IgD-negative memory B cell (primary cell): Measurements from ENCODE around the gene ERGIC1. TPM values are rescaled to one million over a fixed set of nuclear protein-coding genes. Genes with fewer than 3 reads are reported as not detected.
A peak's percentile ranks its signal among the peaks of the same experiment; 100 is the strongest.

Source experiments
- H3K27ac Mint-ChIP-seq, 3 donors: one replicate each; pipeline ENCODE4 v1.8.0; 2020 to 2022; ENCODE audit warnings: mild to moderate bottlenecking in 3 of 3, mixed read lengths in 3 of 3, moderate library complexity in 1 of 3
- H3K27me3 Mint-ChIP-seq: one replicate; pipeline ENCODE4 v1.8.0; 2021; ENCODE audit warnings: mixed read lengths
- H3K36me3 Mint-ChIP-seq: one replicate; pipeline ENCODE4 v1.8.0; 2020; ENCODE audit warnings: mild to moderate bottlenecking, mixed read lengths
- H3K4me1 Mint-ChIP-seq, 3 donors: one replicate each; pipeline ENCODE4 v1.8.0; 2020 to 2022; ENCODE audit warnings: mixed read lengths in 3 of 3, mild to moderate bottlenecking in 1 of 3
- H3K4me3 Mint-ChIP-seq, 4 donors: one replicate each; pipeline ENCODE4 v1.8.0; 2020 to 2022; ENCODE audit warnings: mild to moderate bottlenecking in 4 of 4, mixed read lengths in 4 of 4, moderate library complexity in 3 of 4
- H3K9me3 Mint-ChIP-seq, 3 donors: one replicate each; pipeline ENCODE4 v1.8.0; 2020 to 2021; ENCODE audit warnings: mixed read lengths in 3 of 3, mild to moderate bottlenecking in 1 of 3
- polyA plus RNA-seq: library from polyadenylated mRNA; unstranded; fragments of 300-500 nt; fragmentation: Illumina TruSeq; gene quantifications from one replicate; pipeline ENCODE4 v1.2.3, GENCODE V29; 2021

ERGIC1 gene
- polyA plus RNA-seq, 1 donor from 2014 or later = 55.8 TPM

DNA sequence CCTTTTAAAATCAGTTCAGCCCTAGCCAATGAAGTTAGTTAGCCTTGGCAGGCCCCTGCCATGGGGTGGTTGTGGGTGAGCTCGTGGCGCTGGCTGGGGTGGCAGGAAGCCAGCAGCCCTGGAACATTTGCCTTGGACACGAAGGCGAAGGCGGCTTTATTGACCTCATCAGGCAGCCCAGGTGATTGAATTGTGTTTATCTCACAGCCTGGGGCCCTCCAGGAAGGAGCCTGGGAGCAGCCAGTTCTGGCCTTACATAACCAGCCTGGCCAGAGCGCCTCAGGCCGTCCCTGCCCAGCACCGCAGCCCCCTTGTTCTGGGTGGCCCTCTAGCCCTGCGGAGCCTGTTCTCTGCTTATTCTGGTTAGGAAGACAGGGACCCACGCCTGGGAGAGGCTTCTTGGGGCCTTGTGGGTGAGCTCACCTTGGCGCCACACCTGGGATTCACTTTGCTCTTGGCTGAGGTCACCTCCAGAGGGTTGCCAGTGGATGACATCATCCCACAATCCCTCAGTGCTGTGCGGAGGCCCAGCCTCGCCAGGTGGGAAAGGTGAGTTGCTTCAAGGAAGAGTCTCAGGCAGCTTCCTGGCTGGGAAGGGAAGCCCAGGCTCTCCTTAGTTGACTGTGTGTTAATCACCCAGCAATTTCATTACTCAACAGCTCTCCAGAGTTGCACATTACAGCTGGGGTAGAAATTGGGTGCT lies 70.7 kb downstream of the ERGIC1 start:
- Mint-ChIP-seq H3K4me3 (no peak overlapping the region), H3K27me3 (no peaks in the 10 kb centered on the region), H3K9me3 (no peaks in the 10 kb centered on the region), H3K36me3 (peaks cover under 1% of the 10 kb centered on the region), H3K27ac (peak overlapping the region; percentile 41 to 90 (median 73)), H3K4me1 (peaks cover 0 to 5% (median 3%) of the 10 kb centered on the region in 3 donors)

DNA sequence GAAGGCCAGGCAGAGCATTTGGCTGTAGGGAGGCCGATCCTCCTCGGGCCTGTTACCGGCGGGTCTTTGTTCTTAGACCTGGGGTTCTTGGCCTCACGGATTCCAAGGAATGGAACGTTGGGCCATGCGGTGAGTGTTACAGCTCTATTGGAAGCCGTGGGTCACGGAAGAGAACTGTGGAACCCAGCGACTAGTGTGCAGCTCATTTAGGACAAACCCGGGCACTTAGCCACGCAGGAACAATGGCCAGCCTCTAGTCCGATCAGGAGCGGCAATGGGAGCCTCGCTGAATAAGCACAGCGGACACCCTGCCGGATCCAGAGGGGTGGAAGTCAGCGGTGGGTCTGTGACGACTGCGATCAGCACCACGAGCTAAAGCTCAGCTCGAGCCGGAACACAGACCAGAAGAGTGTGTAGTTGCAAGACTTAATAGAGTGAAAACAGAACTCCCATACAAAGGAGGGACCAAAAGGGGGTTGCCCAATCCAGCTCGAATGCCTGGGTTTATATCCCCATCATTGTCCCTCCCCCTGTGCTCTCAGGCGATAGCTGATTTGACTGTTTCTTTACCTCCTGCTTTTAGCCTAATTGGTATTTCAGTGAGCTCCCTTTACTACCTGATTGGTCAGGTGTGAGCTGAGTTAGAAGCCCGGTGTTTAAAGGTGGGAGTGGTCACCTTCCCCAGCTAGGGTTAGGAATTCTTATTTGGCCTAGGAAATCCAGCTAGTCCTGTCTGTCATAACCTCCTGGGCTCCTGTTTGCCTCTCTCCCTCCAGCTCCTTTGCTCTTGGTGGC lies 71.5 kb downstream of the ERGIC1 start:
- Mint-ChIP-seq H3K4me3 (no peak overlapping the region), H3K4me1 (peaks cover 2 to 9% (median 7%) of the 10 kb centered on the region in 3 donors), H3K27me3 (no peaks in the 10 kb centered on the region), H3K36me3 (peaks cover 3% of the 10 kb centered on the region), H3K9me3 (no peaks in the 10 kb centered on the region), H3K27ac (peak overlapping the region in 2 of 3 donors; percentile 81 to 90)

DNA sequence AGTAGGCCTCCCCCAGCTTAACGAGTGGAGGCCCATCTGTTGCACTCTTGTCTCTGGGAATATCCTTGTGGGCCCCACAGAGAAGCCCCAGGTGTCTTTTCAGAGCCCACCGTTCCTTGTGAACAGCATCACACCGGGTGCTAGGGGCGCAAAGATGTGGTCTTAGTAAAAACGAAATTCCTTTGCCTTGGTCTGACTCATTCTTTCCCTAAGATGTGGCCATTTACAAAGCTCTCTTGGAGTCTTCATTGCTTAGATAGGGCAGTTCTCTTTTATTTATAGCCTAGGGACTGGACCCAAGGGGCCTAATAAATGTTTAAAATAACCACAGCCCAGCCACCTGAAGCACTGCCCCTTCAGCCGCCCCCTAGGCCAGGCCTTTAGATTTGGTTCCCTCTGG lies 72.4 kb downstream of the ERGIC1 start:
- H3K4me1 Mint-ChIP-seq = peaks cover 9 to 16% (median 15%) of the 10 kb centered on the region in 3 donors
- H3K9me3 Mint-ChIP-seq = no peaks in the 10 kb centered on the region
- no peak overlapping the region for H3K4me3 Mint-ChIP-seq
- peak overlapping the region in 2 of 3 donors; percentile 81 to 88 for H3K27ac Mint-ChIP-seq
- no peaks in the 10 kb centered on the region for H3K27me3 Mint-ChIP-seq
- H3K36me3 Mint-ChIP-seq = peaks cover 7% of the 10 kb centered on the region

DNA sequence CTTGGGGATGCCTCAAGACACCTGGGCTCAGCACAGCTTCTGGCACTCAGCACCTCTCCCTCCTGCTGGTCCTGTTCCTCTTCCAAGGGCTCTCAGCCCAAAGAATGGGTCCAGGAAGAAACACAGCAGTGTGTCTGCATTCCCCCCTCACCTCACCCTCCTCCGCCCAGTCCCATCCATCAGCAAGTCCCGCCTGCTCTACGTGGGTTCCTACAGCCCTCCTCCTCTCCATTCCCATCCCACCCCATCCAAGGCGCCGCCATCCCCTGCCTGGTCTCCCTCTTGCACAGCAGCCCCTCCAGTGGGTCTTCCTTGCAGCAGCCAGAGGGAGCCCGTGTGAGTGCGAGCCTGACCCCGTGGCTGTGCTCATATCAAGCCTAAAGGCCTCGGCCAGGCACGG lies 72.8 kb downstream of the ERGIC1 start:
- Mint-ChIP-seq H3K4me1 (peaks cover 12 to 17% (median 16%) of the 10 kb centered on the region in 3 donors), H3K27me3 (no peaks in the 10 kb centered on the region), H3K36me3 (peaks cover 7% of the 10 kb centered on the region), H3K9me3 (no peaks in the 10 kb centered on the region), H3K27ac (peak overlapping the region in 1 of 3 donors; percentile 88), H3K4me3 (no peak overlapping the region)

DNA sequence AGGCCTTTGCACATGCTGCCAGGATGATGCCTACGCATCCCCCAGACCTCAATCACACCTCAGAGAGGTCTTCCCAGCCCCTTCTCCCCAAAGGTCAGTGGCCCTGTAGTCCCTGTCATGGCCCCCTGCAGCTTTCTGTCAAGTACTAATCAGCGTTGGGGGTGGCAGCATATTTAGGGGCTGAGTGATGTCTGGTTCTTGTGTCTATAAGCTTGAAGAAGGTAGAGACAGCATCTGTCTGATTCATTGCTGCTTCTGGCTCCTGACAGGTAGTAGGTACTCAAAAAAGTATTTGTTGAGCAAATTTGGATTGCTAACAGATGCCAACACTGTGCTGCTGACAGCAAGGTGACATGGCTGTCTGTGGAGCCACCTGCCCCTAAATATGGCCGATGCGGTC lies 73.6 kb downstream of the ERGIC1 start:
- H3K9me3 Mint-ChIP-seq = no peaks in the 10 kb centered on the region
- peaks cover 7% of the 10 kb centered on the region for H3K36me3 Mint-ChIP-seq
- peak overlapping the region in 2 of 3 donors; percentile 20 to 88 for H3K27ac Mint-ChIP-seq
- no peak overlapping the region for H3K4me3 Mint-ChIP-seq
- peaks cover 12 to 17% (median 16%) of the 10 kb centered on the region in 3 donors for H3K4me1 Mint-ChIP-seq
- H3K27me3 Mint-ChIP-seq = no peaks in the 10 kb centered on the region

DNA sequence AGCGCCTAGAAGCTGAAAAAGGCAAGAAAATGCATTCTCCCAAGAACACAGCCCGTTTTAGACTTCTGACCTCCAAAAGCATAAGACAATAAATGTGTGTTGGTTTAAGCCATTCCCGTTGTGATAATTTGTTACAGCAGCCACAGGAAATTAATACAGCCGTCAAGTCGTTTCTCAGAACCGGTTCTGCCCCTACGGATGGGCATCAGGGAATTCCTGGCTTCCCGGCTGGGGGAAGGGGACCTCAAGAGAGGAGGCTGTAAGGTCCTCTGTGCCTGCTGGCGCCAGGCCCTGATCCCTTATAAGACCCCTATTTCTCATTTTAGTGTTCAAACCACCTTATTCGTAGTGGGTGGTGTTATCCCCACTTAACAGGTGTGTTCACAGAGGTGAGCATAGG lies 74.6 kb downstream of the ERGIC1 start:
- H3K27ac Mint-ChIP-seq = peak overlapping the region in 2 of 3 donors; percentile 68 to 88
- H3K4me3 Mint-ChIP-seq = no peak overlapping the region
- no peaks in the 10 kb centered on the region for H3K27me3 Mint-ChIP-seq
- peaks cover 12 to 17% (median 16%) of the 10 kb centered on the region in 3 donors for H3K4me1 Mint-ChIP-seq
- H3K9me3 Mint-ChIP-seq = no peaks in the 10 kb centered on the region
- H3K36me3 Mint-ChIP-seq = peaks cover 7% of the 10 kb centered on the region

DNA sequence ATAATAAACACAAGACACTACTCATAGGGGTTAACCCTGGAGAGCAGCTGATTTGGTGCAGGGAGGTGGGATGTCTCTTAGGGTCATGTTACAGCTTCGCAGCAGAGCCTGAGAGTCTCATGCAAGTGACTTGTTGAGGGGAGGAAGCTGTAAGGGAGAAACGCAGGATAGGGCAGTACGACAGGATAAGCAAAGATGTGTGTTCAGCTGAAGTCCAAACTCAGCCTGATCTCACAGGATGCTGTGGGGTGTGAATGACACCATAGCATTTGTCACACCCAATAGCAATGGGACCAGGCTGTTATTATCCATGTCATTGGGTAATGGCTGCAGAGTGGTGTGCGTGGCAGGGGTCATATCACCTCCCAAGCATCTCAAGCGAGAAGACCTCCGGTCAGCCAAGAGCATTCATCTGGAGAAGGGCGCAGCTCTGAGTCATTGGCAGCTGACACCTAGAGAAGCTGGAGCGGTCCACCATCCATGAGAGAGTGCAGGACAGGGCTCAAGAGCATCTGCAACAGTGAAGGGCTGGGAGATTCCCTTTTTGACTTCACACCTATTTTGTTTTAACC lies 76.0 kb downstream of the ERGIC1 start:
- Mint-ChIP-seq H3K9me3 (no peaks in the 10 kb centered on the region), H3K27ac (peak overlapping the region; percentile 79 to 89 (median 89)), H3K4me1 (peaks cover 12 to 17% (median 16%) of the 10 kb centered on the region in 3 donors), H3K27me3 (no peaks in the 10 kb centered on the region), H3K4me3 (peak overlapping the region in 2 of 4 donors; percentile 39 to 60), H3K36me3 (peaks cover 7% of the 10 kb centered on the region)

DNA sequence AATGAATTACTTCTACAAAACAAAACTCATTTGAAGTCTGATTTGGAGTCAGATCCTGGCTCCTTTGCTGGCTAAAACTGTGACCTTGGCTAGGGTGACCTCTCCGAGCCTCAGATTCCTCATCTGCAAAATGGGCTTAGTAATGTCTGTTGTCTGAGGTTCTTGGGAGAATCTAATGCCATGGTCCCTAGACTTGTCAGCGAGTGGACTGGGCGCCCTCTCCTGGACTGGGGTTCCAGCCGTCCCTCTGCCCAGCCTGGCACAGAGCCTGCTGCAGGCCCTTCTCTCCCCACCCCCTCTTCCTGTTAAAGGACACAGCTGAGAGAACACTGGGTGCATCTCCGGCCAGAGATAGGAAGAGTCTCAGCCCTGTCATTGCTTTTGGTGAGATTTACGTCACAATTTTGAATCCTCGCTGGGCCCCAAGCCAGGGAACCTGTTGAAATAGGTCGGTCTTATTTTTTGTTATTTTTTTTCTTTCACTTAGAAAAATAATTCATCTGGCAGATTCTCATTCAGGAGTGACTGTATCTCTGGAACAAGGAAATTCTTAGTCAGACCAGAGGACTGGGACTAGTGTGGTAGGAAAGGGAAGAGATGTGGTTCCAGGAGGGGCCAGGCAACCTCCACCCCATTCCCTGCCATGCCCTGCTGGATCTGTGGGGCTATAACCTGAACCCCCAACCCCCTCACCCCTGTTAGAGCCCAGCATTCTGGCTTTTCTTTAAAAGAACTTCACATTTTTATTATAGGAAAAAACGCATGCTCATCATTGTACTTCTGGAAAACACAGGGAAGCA lies 77.0 kb downstream of the ERGIC1 start:
- peak overlapping the region; percentile 79 to 89 (median 89) for H3K27ac Mint-ChIP-seq

DNA sequence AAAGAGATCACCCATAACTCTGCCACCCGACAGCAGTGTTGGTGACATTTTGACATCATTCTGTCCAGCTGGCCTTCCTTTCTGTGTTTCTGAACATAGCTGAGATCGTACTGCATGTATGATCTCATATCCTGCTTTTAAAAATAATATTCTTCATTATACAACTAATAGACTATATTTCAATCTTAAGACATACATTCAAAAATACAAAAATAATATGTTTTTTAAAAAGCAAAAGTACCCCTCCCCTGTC lies 77.5 kb downstream of the ERGIC1 start:
- Mint-ChIP-seq H3K27ac (peak overlapping the region; percentile 79 to 89 (median 89)), H3K4me1 (peaks cover 12 to 17% (median 16%) of the 10 kb centered on the region in 3 donors), H3K36me3 (peaks cover 10% of the 10 kb centered on the region), H3K27me3 (no peaks in the 10 kb centered on the region), H3K9me3 (no peaks in the 10 kb centered on the region), H3K4me3 (peak overlapping the region in 2 of 4 donors; percentile 5 to 72)

More for the DNA sequence above, 77.0 kb downstream of the ERGIC1 start:
- Mint-ChIP-seq H3K4me1 (peaks cover 12 to 17% (median 16%) of the 10 kb centered on the region in 3 donors), H3K9me3 (no peaks in the 10 kb centered on the region), H3K4me3 (peak overlapping the region in 3 of 4 donors; percentile 39 to 80 (median 60)), H3K27me3 (no peaks in the 10 kb centered on the region), H3K36me3 (peaks cover 7% of the 10 kb centered on the region)

DNA sequence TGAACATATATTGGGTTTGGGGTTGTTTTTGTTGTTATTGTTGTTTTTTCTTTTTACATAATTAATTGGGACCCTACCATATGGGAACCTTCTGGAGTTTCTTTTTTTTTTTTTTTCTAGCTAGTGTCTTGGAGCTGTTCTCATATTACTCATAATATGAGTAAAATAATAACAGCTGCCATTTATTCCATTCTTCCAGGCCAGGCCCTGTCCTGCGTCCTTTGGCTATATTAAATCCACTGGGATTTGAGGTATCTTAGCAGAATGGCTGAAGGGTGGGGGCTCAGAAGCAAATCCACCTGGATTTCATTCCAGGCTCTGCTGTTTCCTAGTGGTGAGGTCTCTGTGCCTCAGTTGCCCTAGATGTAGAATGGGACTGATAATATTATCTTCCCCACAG lies 77.9 kb downstream of the ERGIC1 start:
- Mint-ChIP-seq H3K36me3 (peaks cover 10% of the 10 kb centered on the region), H3K4me1 (peaks cover 12 to 17% (median 16%) of the 10 kb centered on the region in 3 donors), H3K27me3 (no peaks in the 10 kb centered on the region), H3K9me3 (no peaks in the 10 kb centered on the region), H3K27ac (peak overlapping the region in 1 of 3 donors; percentile 73), H3K4me3 (no peak overlapping the region)

DNA sequence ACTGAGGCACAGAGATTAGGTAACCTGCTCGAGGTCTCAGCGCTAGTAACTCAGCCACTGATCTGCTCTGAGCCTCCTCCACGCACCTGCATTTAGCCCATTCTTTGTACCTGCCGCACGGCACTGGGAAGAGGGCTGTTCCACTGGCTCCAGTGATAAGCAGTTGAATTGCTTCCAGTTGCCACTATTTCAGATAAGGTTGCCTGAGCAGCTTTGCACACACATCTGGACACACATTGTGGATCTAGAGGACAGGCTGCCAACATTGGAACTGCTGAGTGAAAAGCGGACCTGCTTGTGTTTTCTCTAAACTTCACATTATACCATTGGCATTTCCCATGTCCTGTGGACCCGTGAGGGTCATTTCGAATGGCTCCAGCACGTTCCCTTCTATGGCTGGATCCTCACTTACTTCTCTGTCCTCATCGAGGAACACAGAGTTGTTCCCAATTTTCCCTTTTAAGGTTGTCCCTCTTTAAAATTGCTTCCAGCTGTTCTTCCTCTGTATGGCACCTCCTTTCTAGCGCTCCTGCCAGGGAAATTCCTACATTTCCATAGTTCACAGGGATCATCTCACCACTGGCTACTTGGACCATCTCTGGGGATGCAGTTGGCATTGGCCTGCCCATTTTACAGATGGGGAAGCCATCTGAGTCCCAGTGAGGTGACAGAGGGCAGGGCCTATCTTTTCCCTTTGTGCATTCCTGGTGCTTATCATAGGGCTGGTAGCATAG lies 79.2 kb downstream of the ERGIC1 start:
- peaks cover 12 to 19% (median 16%) of the 10 kb centered on the region in 3 donors for H3K4me1 Mint-ChIP-seq
- H3K27ac Mint-ChIP-seq = peak overlapping the region in 1 of 3 donors; percentile 39
- H3K27me3 Mint-ChIP-seq = no peaks in the 10 kb centered on the region
- no peak overlapping the region for H3K4me3 Mint-ChIP-seq
- no peaks in the 10 kb centered on the region for H3K9me3 Mint-ChIP-seq
- H3K36me3 Mint-ChIP-seq = peaks cover 10% of the 10 kb centered on the region

DNA sequence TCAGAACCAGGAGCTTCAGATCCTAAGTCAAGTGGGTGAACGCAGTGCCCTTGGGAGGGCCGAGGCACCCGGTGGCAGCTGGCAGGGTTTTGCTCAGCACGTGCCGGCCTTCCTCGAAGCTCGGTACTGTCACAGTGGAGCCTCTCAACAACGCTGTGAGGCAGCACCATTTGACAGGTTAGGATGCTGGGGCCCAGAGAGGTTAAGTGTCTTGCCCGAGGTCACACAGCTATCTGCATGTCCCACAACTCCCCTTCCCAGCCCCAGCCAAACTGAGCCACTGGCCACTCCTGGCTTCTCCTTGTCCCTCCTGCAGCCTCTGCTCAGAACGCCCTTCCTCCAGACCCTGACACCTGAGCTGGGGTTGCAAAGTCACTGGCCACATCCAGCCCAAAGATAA lies 81.5 kb downstream of the ERGIC1 start:
- Mint-ChIP-seq H3K36me3 (peaks cover 11% of the 10 kb centered on the region), H3K9me3 (no peaks in the 10 kb centered on the region), H3K4me1 (peaks cover 9 to 12% (median 10%) of the 10 kb centered on the region in 3 donors), H3K27me3 (no peaks in the 10 kb centered on the region), H3K4me3 (no peak overlapping the region), H3K27ac (peak overlapping the region in 1 of 3 donors; percentile 94)

DNA sequence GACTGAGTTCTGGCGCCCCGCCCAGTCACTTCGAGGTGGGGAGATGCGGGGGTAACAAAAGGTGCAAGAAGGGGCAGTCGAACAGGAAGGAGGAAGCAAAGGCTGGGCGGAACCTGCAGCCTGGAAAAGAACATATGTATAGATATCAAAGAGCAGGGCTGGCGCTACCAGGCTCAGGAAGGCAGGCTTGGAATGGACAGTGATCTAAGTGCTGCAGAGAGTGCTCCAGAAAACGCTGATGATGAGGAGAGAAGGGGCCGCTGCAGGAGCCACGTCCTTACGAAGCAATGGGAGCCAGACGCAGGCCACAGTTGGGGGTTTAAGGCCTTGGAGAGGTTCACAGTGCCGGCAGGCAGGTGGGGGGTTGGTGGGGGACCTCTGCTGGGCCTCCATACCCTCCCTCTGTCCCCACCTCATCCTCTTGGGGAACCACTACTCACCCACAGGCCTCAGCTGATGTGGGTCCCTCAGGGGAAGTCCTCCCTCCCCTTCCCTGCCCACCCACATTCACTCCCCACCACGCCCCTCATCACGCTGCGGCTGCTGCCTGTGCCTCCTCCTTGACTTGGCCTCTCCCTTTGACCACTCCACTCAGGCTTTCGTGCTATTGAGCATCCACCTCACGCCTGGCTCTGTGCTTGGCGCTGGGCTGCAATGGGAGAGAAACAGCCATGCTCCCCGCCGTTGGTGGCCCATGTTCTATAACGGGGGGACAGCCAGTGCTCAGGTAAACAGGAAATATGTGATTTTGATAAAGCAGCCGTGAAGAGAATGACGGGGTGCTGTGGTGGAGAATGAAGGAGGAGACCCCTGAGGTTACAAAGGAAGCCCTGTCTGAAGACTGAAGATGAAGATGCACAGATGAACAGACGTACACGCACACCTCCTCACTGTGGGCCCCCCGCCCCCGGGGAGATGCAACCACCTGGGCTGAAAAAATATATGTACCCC lies 84.6 kb downstream of the ERGIC1 start:
- Mint-ChIP-seq H3K4me3 (peak overlapping the region in 3 of 4 donors; percentile 26 to 83 (median 49)), H3K4me1 (peaks cover 0 to 2% (median 2%) of the 10 kb centered on the region in 3 donors), H3K36me3 (peaks cover 7% of the 10 kb centered on the region), H3K27me3 (no peaks in the 10 kb centered on the region), H3K27ac (peak overlapping the region in 2 of 3 donors; percentile 72 to 74), H3K9me3 (no peaks in the 10 kb centered on the region)
